Globus pallidus (tissue), 1 donor: Measurements from ENCODE around the gene TAAR5.
"Not testable (repeated sequence)": the region's sequence is repeated elsewhere in the genome, so short reads cannot be mapped to it uniquely, and the experiment has no call there.

Experiments
- DNase-seq: peaks from one replicate; pipeline ENCODE4 v3.0.0-alpha.2; 2015; ENCODE audit warnings: low spot score

TAAR5 gene

GRCh38 chr6:132570221-132570777 is 19.2 kb downstream of the TAAR5 start, which contains the start of gene TAAR6:
TSS of gene TAAR6 (plus strand) at chr6:132570322. CDS start at chr6:132570322, 0 bp downstream.
- DNase-seq, result peak; percentile 80

GRCh38 chr6:132569170-132569569 is 20.4 kb downstream of the TAAR5 start:
- peak; percentile 92 for DNase-seq

GRCh38 chr6:132568611-132569010 is 20.9 kb downstream of the TAAR5 start:
- DNase-seq, result peak; percentile 62

GRCh38 chr6:132567566-132567965 is 22.0 kb downstream of the TAAR5 start:
- peak; percentile 16 for DNase-seq

GRCh38 chr6:132566404-132566803 is 23.1 kb downstream of the TAAR5 start:
- DNase-seq, result no peak

- DNase-seq, result not testable (repeated sequence)
These were observed 29.5 kb downstream of the TAAR5 start for GRCh38 chr6:132560087-132560486.

- no peak for DNase-seq
These were observed 37.2 kb downstream of the TAAR5 start, which contains the start of gene TAAR8 for GRCh38 chr6:132552372-132552771. TSS of gene TAAR8 (plus strand) at chr6:132552672. CDS start at chr6:132552693, 21 bp downstream.

- no peak for DNase-seq
These were observed 38.3 kb downstream of the TAAR5 start for GRCh38 chr6:132551214-132551613.

GRCh38 chr6:132548746-132549463 is 40.6 kb downstream of the TAAR5 start:
- no peak for DNase-seq

- DNase-seq, result no peak
These were observed 44.7 kb downstream of the TAAR5 start for GRCh38 chr6:132544826-132545225.
